Activated CD4-positive, alpha-beta T cell treated with anti-CD3 and anti-CD28 coated beads, Interleukin-2, amount 10 ng/mL, durations not matched to agents 7 days and 5 days (primary cell): Measurements from ENCODE around the gene MON1A. TPM values are rescaled to one million over a fixed set of nuclear protein-coding genes. Genes with fewer than 3 reads are reported as not detected.
"Not testable (repeated sequence)": the region's sequence is repeated elsewhere in the genome, so short reads cannot be mapped to it uniquely, and the experiment has no call there.

ENCODE experiments used
- CTCF ChIA-PET: fragments of 350-600 bp; sonication (Branson Sonifier 250); formaldehyde crosslinking; loops from one replicate; lab custom pipeline; 2021; ENCODE audit warnings: antibody characterized with exemption; lab: Charles Lee
- POLR2A ChIA-PET: fragments of 350-600 bp; sonication (Branson Sonifier 250); formaldehyde crosslinking; loops from one replicate; lab custom pipeline; 2021; ENCODE audit warnings: antibody characterized with exemption; lab: Charles Lee
- DNase-seq: peaks from one replicate; pipeline ENCODE4 v3.0.0-alpha.2; 2020
- H3K27ac Mint-ChIP-seq: one replicate; pipeline ENCODE4 v1.8.0; 2021; ENCODE audit warnings: mild to moderate bottlenecking, moderate library complexity, mixed read lengths
- H3K27me3 Mint-ChIP-seq: one replicate; pipeline ENCODE4 v1.8.0; 2021; ENCODE audit warnings: mixed read lengths
- H3K36me3 Mint-ChIP-seq: one replicate; pipeline ENCODE4 v1.8.0; 2021; ENCODE audit warnings: low read depth, mixed read lengths
- H3K4me1 Mint-ChIP-seq: one replicate; pipeline ENCODE4 v1.8.0; 2021; ENCODE audit warnings: mixed read lengths
- H3K4me3 Mint-ChIP-seq: one replicate; pipeline ENCODE4 v1.8.0; 2021; ENCODE audit warnings: mild to moderate bottlenecking, moderate library complexity, mixed read lengths
- H3K9me3 Mint-ChIP-seq: one replicate; pipeline ENCODE4 v1.8.0; 2021; ENCODE audit warnings: mixed read lengths
- total RNA-seq, 2 experiments: library from RNA; stranded (reverse); gene quantifications; one replicate each; pipeline ENCODE4 v1.2.3, GENCODE V29; 2021

Gene MON1A
- total RNA-seq, 2 experiments from 2014 or later, result 12.8 to 14.1 TPM

- DNase-seq, result no peak
- Mint-ChIP-seq H3K4me1 (peaks cover 2% of the 10 kb centered on the region), H3K27ac (no peak overlapping the region), H3K9me3 (no peaks in the 10 kb centered on the region), H3K27me3 (no peaks in the 10 kb centered on the region), H3K4me3 (no peak overlapping the region), H3K36me3 (peaks cover 16% of the 10 kb centered on the region)
- POLR2A ChIA-PET, result interaction anchor here (0.6 kb wide), 1 partner anchor 205 kb away, joined by 3 read pairs; no protein-coding TSS in a partner anchor
- CTCF ChIA-PET, result interaction anchor here (1.3 to 2.1 kb wide), 2 partner anchors 16 to 66 kb away, joined by 3 to 8 read pairs; partner anchors contain the start of gene MON1A
These were observed 16.7 kb downstream of the MON1A start for GRCh38 chr3:49912881-49913281.

GRCh38 chr3:49911611-49912010 lies 18.0 kb downstream of the MON1A start:
- no peaks in the 10 kb centered on the region for H3K9me3 Mint-ChIP-seq
- POLR2A ChIA-PET, result no interaction called here

GRCh38 chr3:49911124-49911420 lies 18.5 kb downstream of the MON1A start:
- H3K4me3 Mint-ChIP-seq, result no peak overlapping the region

More at GRCh38 chr3:49911611-49912010, 18.0 kb downstream of the MON1A start:
- no peak for DNase-seq
- CTCF ChIA-PET, result interaction anchor here (1.3 kb wide), 1 partner anchor 64 kb away, joined by 3 read pairs; no protein-coding TSS in a partner anchor
- Mint-ChIP-seq H3K4me1 (peaks cover 4% of the 10 kb centered on the region), H3K4me3 (no peak overlapping the region), H3K27me3 (no peaks in the 10 kb centered on the region), H3K36me3 (peaks cover 14% of the 10 kb centered on the region), H3K27ac (no peak overlapping the region)

GRCh38 chr3:49910409-49911123 lies 19.0 kb downstream of the MON1A start:
- Mint-ChIP-seq H3K4me3 (no peak overlapping the region), H3K9me3 (no peaks in the 10 kb centered on the region), H3K27ac (no peak overlapping the region), H3K4me1 (peaks cover 14% of the 10 kb centered on the region), H3K27me3 (no peaks in the 10 kb centered on the region), H3K36me3 (peaks cover 12% of the 10 kb centered on the region)
- ChIA-PET CTCF (interaction anchor here (0.8 kb wide), 1 partner anchor 9 kb away, joined by 3 read pairs; no protein-coding TSS in a partner anchor), POLR2A (no interaction called here)
- no peak for DNase-seq

More at GRCh38 chr3:49911124-49911420, 18.5 kb downstream of the MON1A start:
- DNase-seq, result no peak
- no peaks in the 10 kb centered on the region for H3K27me3 Mint-ChIP-seq
- peaks cover 13% of the 10 kb centered on the region for H3K36me3 Mint-ChIP-seq
- peaks cover 9% of the 10 kb centered on the region for H3K4me1 Mint-ChIP-seq
- ChIA-PET POLR2A (no interaction called here), CTCF (interaction anchor here (0.8 kb wide), 1 partner anchor 10 kb away, joined by 3 read pairs; no protein-coding TSS in a partner anchor)
- H3K9me3 Mint-ChIP-seq, result no peaks in the 10 kb centered on the region
- H3K27ac Mint-ChIP-seq, result no peak overlapping the region

GRCh38 chr3:49908373-49909199 lies 21.0 kb downstream of the MON1A start:
- Mint-ChIP-seq H3K27me3 (no peaks in the 10 kb centered on the region), H3K4me1 (peaks cover 31% of the 10 kb centered on the region), H3K4me3 (no peak overlapping the region), H3K9me3 (no peaks in the 10 kb centered on the region), H3K27ac (no peak overlapping the region), H3K36me3 (peaks cover 15% of the 10 kb centered on the region)
- ChIA-PET POLR2A (no interaction called here), CTCF (interaction anchor here (0.7 to 2.4 kb wide), 6 partner anchors 9 to 303 kb away, joined by 3 to 12 read pairs (median 3); no protein-coding TSS in a partner anchor)
- no peak for DNase-seq

GRCh38 chr3:49906073-49906743 lies 23.4 kb downstream of the MON1A start:
- Mint-ChIP-seq H3K4me1 (peaks cover 43% of the 10 kb centered on the region), H3K36me3 (peaks cover 11% of the 10 kb centered on the region), H3K9me3 (no peaks in the 10 kb centered on the region), H3K4me3 (peak overlapping the region; percentile 63), H3K27ac (peak overlapping the region; percentile 96), H3K27me3 (no peaks in the 10 kb centered on the region)
- peak; percentile 58 for DNase-seq
- ChIA-PET POLR2A (no interaction called here), CTCF (interaction anchor here (0.6 to 2.4 kb wide), 8 partner anchors 8 to 118 kb away, joined by 3 to 12 read pairs (median 4); partner anchors contain the start of genes INKA1 and RBM6)

- peak overlapping the region; percentile 87 for H3K4me3 Mint-ChIP-seq
- POLR2A ChIA-PET, DNase-seq, H3K9me3 Mint-ChIP-seq, H3K36me3 Mint-ChIP-seq, H3K27me3 Mint-ChIP-seq: not testable (repeated sequence)
- peaks cover 44% of the 10 kb centered on the region for H3K4me1 Mint-ChIP-seq
- peak overlapping the region; percentile 96 for H3K27ac Mint-ChIP-seq
- CTCF ChIA-PET, result interaction anchor here (1.4 kb wide), 2 partner anchors 20 to 116 kb away, joined by 3 read pairs; no protein-coding TSS in a partner anchor
These were observed 25.2 kb downstream of the MON1A start for GRCh38 chr3:49904448-49904847.

- peak within 1 kb of the TSS; percentile 96 for H3K27ac Mint-ChIP-seq
- H3K36me3 Mint-ChIP-seq, result peaks cover 5% of the 10 kb centered on the region
- H3K4me1 Mint-ChIP-seq, result peaks cover 44% of the 10 kb centered on the region
- ChIA-PET CTCF (interaction anchor here (2.0 kb wide), 1 partner anchor 22 kb away, joined by 5 read pairs; no protein-coding TSS in a partner anchor), POLR2A (no interaction called here)
- DNase-seq, result peak; percentile 90
- no peaks in the 10 kb centered on the region for H3K9me3 Mint-ChIP-seq
- H3K4me3 Mint-ChIP-seq, result peak within 1 kb of the TSS; percentile 87
- H3K27me3 Mint-ChIP-seq, result no peaks in the 10 kb centered on the region
These were observed 25.9 kb downstream of the MON1A start, which contains the start of gene MST1R for GRCh38 chr3:49903451-49904424. TSS of gene MST1R (minus strand) at chr3:49903873. CDS start at chr3:49903609, 264 bp downstream.

- ChIA-PET POLR2A (no interaction called here), CTCF (interaction anchor here (0.5 to 2.0 kb wide), 3 partner anchors 21 to 30 kb away, joined by 3 to 5 read pairs (median 3); partner anchors contain the start of gene MON1A)
- no peak for DNase-seq
- Mint-ChIP-seq H3K27ac (no peak overlapping the region), H3K4me1 (peaks cover 44% of the 10 kb centered on the region), H3K27me3 (no peaks in the 10 kb centered on the region), H3K36me3 (peaks cover 5% of the 10 kb centered on the region), H3K4me3 (no peak overlapping the region), H3K9me3 (no peaks in the 10 kb centered on the region)
These were observed 26.9 kb downstream of the MON1A start for GRCh38 chr3:49902511-49903345.

- Mint-ChIP-seq H3K36me3 (peaks cover 3% of the 10 kb centered on the region), H3K27me3 (no peaks in the 10 kb centered on the region), H3K27ac (peak overlapping the region; percentile 41), H3K9me3 (no peaks in the 10 kb centered on the region), H3K4me1 (peaks cover 40% of the 10 kb centered on the region), H3K4me3 (no peak overlapping the region)
- DNase-seq, result no peak
- ChIA-PET CTCF (interaction anchor here (0.5 to 2.0 kb wide), 6 partner anchors 9 to 99 kb away, joined by 3 to 6 read pairs (median 4); partner anchors contain the start of genes INKA1 and MON1A), POLR2A (interaction anchor here (0.7 kb wide), 1 partner anchor 85 kb away, joined by 3 read pairs; no protein-coding TSS in a partner anchor)
These were observed 28.0 kb downstream of the MON1A start for GRCh38 chr3:49901366-49902339.
